ENCODE data around the gene SLC7A8. TPM values are rescaled to one million over a fixed set of nuclear protein-coding genes. Genes with fewer than 3 reads are reported as not detected.

SLC7A8 gene
- total RNA-seq, 1 donor from 2014 or later = 1.8 TPM

GRCh38 chr14:23085458-23085857, 98.0 kb downstream of the SLC7A8 start:
- H3K27ac Mint-ChIP-seq = no peak overlapping the region
- peaks cover 87% of the 10 kb centered on the region for H3K36me3 Mint-ChIP-seq (ENCODE audit: low read depth)

GRCh38 chr14:23080474-23080873, 103.0 kb downstream of the SLC7A8 start:
- no peaks in the 10 kb centered on the region for H3K9me3 Mint-ChIP-seq
- no peak overlapping the region for H3K27ac Mint-ChIP-seq
- TF ChIP-seq, protein P1, sequence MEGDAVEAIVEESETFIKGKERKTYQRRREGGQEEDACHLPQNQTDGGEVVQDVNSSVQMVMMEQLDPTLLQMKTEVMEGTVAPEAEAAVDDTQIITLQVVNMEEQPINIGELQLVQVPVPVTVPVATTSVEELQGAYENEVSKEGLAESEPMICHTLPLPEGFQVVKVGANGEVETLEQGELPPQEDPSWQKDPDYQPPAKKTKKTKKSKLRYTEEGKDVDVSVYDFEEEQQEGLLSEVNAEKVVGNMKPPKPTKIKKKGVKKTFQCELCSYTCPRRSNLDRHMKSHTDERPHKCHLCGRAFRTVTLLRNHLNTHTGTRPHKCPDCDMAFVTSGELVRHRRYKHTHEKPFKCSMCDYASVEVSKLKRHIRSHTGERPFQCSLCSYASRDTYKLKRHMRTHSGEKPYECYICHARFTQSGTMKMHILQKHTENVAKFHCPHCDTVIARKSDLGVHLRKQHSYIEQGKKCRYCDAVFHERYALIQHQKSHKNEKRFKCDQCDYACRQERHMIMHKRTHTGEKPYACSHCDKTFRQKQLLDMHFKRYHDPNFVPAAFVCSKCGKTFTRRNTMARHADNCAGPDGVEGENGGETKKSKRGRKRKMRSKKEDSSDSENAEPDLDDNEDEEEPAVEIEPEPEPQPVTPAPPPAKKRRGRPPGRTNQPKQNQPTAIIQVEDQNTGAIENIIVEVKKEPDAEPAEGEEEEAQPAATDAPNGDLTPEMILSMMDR (IDR thresholded peaks at IDR 0.05) = no peak
- no peaks in the 10 kb centered on the region for H3K27me3 Mint-ChIP-seq
- H3K4me1 Mint-ChIP-seq = peaks cover 3% of the 10 kb centered on the region
- POLR2A ChIA-PET = interaction anchor here (0.7 to 1.0 kb wide), 2 partner anchors 14 to 87 kb away, joined by 3 read pairs; partner anchors contain the start of genes ACIN1 and C14orf119
- DNase-seq = no peak
- peaks cover 84% of the 10 kb centered on the region for H3K36me3 Mint-ChIP-seq (ENCODE audit: low read depth)
- CTCF ChIA-PET = interaction anchor here (1.0 kb wide), 1 partner anchor 12 kb away, joined by 3 read pairs; no protein-coding TSS in a partner anchor
- no peak overlapping the region for H3K4me3 Mint-ChIP-seq
- ATAC-seq (ENCODE audit: low read depth) = no peak
- intact Hi-C loops (cut with micrococcal nuclease) = no loop called here

More at GRCh38 chr14:23085458-23085857, 98.0 kb downstream of the SLC7A8 start:
- intact Hi-C loops (cut with micrococcal nuclease) = no loop called here
- ChIA-PET CTCF (interaction anchor here (1.6 to 1.8 kb wide), 2 partner anchors 8 to 17 kb away, joined by 4 to 5 read pairs; no protein-coding TSS in a partner anchor), POLR2A (interaction anchor here (0.6 to 1.2 kb wide), 2 partner anchors 9 to 75 kb away, joined by 3 to 5 read pairs; partner anchors contain the start of genes ACIN1 and C14orf119)
- Mint-ChIP-seq H3K27me3 (no peaks in the 10 kb centered on the region), H3K9me3 (no peaks in the 10 kb centered on the region), H3K4me1 (peaks cover 2% of the 10 kb centered on the region), H3K4me3 (no peak overlapping the region)
- TF ChIP-seq, protein P1 (IDR thresholded peaks at IDR 0.05) = no peak
- DNase-seq (no peak), ATAC-seq (ENCODE audit: low read depth) (no peak)

- no peak overlapping the region for H3K27ac Mint-ChIP-seq
- H3K4me3 Mint-ChIP-seq = no peak overlapping the region
- ATAC-seq (ENCODE audit: low read depth) (no peak), DNase-seq (no peak)
- CTCF ChIA-PET = interaction anchor here (0.8 kb wide), 1 partner anchor 12 kb away, joined by 4 read pairs; no protein-coding TSS in a partner anchor
- H3K4me1 Mint-ChIP-seq = peaks cover 3% of the 10 kb centered on the region
- TF ChIP-seq, protein P1 (IDR thresholded peaks at IDR 0.05) = no peak
- no peaks in the 10 kb centered on the region for H3K27me3 Mint-ChIP-seq
- POLR2A ChIA-PET = interaction anchor here (1.0 kb wide), 1 partner anchor 15 kb away, joined by 3 read pairs; the partner anchor contains the start of genes ACIN1 and C14orf119
- no peaks in the 10 kb centered on the region for H3K9me3 Mint-ChIP-seq
- H3K36me3 Mint-ChIP-seq (ENCODE audit: low read depth) = peaks cover 83% of the 10 kb centered on the region
- intact Hi-C loops (cut with micrococcal nuclease) = loop anchor here (5.0 kb wide), 1 partner anchor 218 kb away; no protein-coding TSS in a partner anchor
Measured at GRCh38 chr14:23079716-23080115, 103.7 kb downstream of the SLC7A8 start.

- H3K27ac Mint-ChIP-seq = no peak overlapping the region
- POLR2A ChIA-PET = interaction anchor here (0.7 to 2.7 kb wide), 2 partner anchors 16 to 662 kb away, joined by 3 to 17 read pairs; partner anchors contain the start of genes ACIN1 and C14orf119
- H3K9me3 Mint-ChIP-seq = no peaks in the 10 kb centered on the region
- H3K27me3 Mint-ChIP-seq = no peaks in the 10 kb centered on the region
- CTCF ChIA-PET = interaction anchor here (1.3 to 3.5 kb wide), 10 partner anchors 8 to 107 kb away, joined by 3 to 35 read pairs (median 14); partner anchors contain the start of genes ACIN1, C14orf119 and SLC7A8
- peak; percentile 18 for ATAC-seq (ENCODE audit: low read depth)
- no peak overlapping the region for H3K4me3 Mint-ChIP-seq
- intact Hi-C loops (cut with micrococcal nuclease) = loop anchor here (5.0 kb wide), 1 partner anchor 219 kb away; no protein-coding TSS in a partner anchor
- DNase-seq = no peak
- H3K36me3 Mint-ChIP-seq (ENCODE audit: low read depth) = peaks cover 86% of the 10 kb centered on the region
- TF ChIP-seq, protein P1 (IDR thresholded peaks at IDR 0.05) = no peak
- peaks cover 3% of the 10 kb centered on the region for H3K4me1 Mint-ChIP-seq
Measured at GRCh38 chr14:23078692-23079116, 104.8 kb downstream of the SLC7A8 start.

GRCh38 chr14:23077962-23078361, 105.5 kb downstream of the SLC7A8 start:
- no peak for ATAC-seq (ENCODE audit: low read depth)
- intact Hi-C loops (cut with micrococcal nuclease) = loop anchor here (1.0 to 5.0 kb wide), 3 partner anchors 42 to 219 kb away; no protein-coding TSS in a partner anchor
- Mint-ChIP-seq H3K9me3 (no peaks in the 10 kb centered on the region), H3K27ac (no peak overlapping the region), H3K36me3 (ENCODE audit: low read depth) (peaks cover 85% of the 10 kb centered on the region), H3K4me3 (no peak overlapping the region), H3K27me3 (no peaks in the 10 kb centered on the region), H3K4me1 (peaks cover 3% of the 10 kb centered on the region)
- no peak for DNase-seq
- POLR2A ChIA-PET = interaction anchor here (1.2 to 2.7 kb wide), 2 partner anchors 9 to 17 kb away, joined by 4 to 17 read pairs; partner anchors contain the start of genes ACIN1 and C14orf119
- TF ChIP-seq, protein P1 (IDR thresholded peaks at IDR 0.05) = no peak
- CTCF ChIA-PET = interaction anchor here (0.7 to 3.5 kb wide), 15 partner anchors 8 to 108 kb away, joined by 3 to 35 read pairs (median 8); partner anchors contain the start of genes ACIN1, C14orf119 and SLC7A8

All from activated B cell treated with CpG ODN at 0.5 μM for 24 hours (primary cell).